ENCODE results near the gene PLEKHA6.

The PLEKHA6 gene, protein sequence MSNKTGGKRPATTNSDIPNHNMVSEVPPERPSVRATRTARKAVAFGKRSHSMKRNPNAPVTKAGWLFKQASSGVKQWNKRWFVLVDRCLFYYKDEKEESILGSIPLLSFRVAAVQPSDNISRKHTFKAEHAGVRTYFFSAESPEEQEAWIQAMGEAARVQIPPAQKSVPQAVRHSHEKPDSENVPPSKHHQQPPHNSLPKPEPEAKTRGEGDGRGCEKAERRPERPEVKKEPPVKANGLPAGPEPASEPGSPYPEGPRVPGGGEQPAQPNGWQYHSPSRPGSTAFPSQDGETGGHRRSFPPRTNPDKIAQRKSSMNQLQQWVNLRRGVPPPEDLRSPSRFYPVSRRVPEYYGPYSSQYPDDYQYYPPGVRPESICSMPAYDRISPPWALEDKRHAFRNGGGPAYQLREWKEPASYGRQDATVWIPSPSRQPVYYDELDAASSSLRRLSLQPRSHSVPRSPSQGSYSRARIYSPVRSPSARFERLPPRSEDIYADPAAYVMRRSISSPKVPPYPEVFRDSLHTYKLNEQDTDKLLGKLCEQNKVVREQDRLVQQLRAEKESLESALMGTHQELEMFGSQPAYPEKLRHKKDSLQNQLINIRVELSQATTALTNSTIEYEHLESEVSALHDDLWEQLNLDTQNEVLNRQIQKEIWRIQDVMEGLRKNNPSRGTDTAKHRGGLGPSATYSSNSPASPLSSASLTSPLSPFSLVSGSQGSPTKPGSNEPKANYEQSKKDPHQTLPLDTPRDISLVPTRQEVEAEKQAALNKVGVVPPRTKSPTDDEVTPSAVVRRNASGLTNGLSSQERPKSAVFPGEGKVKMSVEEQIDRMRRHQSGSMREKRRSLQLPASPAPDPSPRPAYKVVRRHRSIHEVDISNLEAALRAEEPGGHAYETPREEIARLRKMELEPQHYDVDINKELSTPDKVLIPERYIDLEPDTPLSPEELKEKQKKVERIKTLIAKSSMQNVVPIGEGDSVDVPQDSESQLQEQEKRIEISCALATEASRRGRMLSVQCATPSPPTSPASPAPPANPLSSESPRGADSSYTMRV

GRCh38 chr1:204359474-204360255 is at the start of gene PLEKHA6:
PLEKHA6 (minus strand) TSS chr1:204359929; CDS start chr1:204273727, 86,202 bp downstream.
- DNase-seq = no peak

GRCh38 chr1:204409123-204409522 is 49.4 kb upstream of the PLEKHA6 start:
- DNase-seq = no peak

DNA sequence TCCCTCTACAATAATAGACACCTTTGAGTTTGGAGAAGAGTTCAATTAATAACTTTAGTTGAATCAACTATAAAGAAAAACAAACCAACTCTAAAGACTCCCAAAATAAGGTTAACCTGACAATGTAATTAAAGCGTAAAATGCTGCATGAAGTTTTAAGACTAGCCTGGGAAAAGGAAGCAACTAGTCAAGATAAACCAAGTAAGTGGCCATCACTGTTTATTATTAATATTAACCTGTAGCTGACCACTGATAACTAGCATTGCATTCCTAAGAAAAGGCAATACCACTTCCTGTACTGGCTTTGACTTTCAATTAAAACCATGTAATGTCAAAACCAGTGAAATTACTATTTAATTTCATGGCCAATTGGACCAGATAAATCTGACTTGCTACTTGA is 48.9 kb upstream of the PLEKHA6 start:
- DNase-seq = no peak

DNA sequence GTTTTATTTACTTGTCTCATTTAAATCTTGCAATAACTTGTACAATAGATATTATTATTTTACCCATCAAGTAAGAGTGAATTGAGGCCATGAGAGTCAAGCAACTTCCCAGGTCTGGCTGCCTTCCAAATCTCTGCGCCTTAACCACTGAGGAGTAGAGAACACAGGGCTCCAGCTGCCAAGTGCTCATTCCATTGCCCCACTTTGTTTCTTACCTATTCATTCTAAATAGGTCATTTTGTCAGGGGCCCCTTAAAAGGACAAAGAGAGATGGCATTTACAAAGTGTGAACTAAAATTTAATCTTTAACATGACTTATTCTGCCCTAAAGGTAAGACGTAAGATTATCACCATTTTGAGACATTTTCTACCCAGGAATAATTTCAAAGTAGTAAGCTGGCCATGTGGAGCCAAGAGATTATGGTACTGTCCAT is 48.4 kb upstream of the PLEKHA6 start:
- peak in 1 of 2 donors; percentile 50 for DNase-seq

DNA sequence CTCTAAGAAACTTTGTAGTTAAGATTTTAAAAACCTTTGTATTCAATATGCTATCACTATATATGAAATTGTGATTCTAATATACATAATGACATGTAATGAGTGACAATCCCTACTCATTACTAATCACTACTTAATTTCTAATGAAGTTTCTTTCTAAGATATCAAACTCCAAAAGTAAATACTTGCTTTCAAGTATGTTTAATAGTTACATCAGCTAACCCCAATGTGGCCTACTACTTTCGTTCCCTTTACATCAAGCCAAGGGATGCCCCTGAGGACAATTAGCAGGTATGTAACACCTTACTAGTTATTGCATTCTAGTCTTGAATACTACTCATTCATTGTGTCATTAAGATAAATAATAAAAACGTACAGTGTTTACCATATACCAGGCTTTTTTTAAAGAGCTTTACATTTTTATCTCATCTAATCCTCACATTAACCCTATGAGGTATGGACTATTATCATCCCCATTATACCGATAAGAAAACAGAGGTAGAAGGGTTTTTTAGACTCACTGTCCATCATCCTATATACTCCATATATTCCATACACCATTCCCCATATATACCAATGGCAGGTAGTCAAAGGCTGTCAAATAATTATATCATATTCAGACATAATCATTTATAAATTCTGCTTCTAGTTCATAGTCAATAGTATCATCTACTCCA is 47.7 kb upstream of the PLEKHA6 start:
- DNase-seq = no peak

DNA sequence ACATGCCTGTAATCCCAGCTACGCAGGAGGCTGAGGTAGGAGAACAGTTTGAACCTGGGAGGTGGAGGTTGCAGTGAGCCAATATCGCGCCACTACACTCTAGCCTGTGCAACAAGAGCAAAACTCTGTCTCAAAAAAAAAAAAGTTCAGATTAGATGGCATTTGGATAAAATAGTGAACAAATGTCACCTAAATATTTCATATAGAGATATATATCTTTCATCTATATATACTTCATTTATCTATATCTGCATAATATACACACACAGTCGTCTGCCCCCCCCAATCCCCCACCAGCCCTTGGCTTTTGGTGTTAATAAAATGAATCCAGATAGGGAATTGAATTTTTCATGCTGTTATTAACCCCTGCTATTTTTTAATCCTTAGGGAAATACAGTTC is 46.9 kb upstream of the PLEKHA6 start:
- DNase-seq = no peak

GRCh38 chr1:204405988-204406387 is 46.3 kb upstream of the PLEKHA6 start:
- no peak for DNase-seq

GRCh38 chr1:204404629-204405028 is 44.9 kb upstream of the PLEKHA6 start:
- no peak for DNase-seq

- DNase-seq = no peak
Measured at GRCh38 chr1:204402391-204402790, 42.7 kb upstream of the PLEKHA6 start.

GRCh38 chr1:204401730-204402129 is 42.0 kb upstream of the PLEKHA6 start:
- DNase-seq = no peak

DNA sequence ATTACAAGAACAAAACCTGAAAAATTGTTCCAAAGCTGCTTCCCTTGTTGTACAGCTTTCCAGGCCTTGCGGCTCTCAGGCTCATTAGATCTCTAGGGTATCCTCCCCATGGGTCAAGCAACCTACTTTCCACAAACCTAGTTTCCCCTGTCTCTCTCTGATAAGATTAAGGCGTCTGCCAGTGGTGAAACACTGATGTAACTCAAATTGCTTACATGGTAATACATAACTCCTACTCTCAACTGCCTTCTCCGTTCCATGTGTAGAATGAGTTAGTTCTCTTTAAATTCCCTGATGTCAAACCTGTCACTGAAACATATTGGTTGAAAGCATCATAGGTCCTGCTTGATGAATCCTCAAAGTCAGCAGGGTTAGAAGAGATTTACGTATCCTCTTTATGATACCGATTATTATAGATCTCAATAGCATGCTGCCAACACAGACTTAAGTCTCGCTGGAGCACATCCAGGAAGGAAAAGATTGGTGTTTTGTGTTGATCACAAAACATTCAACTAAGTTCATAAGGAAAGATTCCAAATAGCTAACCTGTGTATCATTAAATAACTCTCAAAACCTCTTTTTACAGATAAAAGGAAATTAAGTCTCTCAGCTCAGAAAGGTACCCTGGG is 41.3 kb upstream of the PLEKHA6 start:
- DNase-seq = no peak

- DNase-seq = peak; percentile 69 to 83
Measured at GRCh38 chr1:204398197-204399125, 38.7 kb upstream of the PLEKHA6 start.

- DNase-seq = no peak
Measured at GRCh38 chr1:204396015-204396583, 36.4 kb upstream of the PLEKHA6 start.

- no peak for DNase-seq
Measured at GRCh38 chr1:204391629-204392028, 31.9 kb upstream of the PLEKHA6 start.

DNA sequence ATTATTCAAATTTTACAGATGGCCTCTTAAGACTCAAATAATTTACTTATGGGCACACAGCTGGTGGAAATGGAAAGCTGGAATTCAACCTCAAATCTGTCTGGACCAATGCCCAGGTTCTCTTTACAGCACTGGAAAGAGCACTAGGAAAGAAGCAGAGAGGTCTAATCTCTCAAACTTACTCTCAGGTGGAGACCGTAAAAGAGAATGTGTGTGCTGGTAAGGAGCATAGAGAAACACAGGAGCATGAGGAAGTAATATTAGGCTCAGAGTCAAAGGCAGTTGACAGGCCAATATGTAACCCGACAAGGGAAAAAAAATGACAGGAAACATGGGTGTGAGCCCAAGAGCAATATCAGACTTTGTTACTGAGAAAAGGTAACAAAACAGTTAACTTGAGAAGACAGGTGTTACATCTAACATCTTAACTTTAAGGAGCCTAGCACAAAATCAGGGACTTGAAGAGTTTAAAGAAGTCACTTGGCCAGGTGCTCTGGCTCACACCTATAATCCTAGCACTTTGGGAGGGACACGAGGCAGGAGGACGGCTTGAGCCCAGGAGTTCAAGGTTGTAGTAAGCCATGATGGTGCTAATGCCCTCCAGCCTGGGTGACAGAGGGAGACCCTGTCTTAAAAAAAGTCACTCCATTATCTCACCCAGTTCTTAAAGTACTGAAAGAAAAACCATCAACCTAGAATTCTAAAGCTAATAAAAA is 31.2 kb upstream of the PLEKHA6 start:
- no peak for DNase-seq

- DNase-seq = no peak
Measured at GRCh38 chr1:204385727-204386126, 26.0 kb upstream of the PLEKHA6 start.

DNA sequence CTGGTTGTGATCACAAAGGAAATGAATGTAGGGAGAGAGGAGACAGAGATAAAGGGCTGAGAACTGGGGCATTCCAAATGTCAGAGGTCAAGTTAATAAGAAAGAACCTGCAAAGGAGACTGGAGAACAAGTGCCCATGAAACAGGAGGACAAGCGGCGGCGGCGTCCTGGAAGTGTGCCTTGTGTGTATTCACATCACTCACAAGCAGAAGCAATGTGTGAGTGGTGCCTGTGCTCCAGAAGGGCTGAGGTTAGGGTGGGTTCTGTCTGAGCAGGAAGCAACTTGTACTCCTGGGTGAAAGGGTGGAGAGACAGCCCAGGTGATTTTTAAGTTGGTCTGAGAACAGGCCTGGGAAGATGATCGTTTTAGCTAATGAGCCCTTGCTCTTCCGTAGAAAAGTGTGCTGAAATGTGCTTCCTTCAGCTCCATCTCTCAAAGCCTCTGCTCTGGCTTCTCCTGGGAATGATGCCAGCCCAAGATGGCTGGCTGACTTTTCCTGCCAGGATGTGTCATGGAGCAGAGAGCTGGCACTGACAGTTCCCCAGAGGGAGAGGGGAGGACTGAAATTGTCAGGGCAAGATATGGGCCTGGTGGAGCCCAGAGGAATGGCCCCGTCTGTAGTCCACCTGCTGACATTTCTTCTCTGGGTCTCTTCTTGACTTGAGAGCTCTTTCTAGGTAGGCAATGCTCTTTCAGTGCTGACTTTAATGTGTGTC is 25.1 kb upstream of the PLEKHA6 start:
- DNase-seq = no peak

GRCh38 chr1:204383163-204383904 is 23.6 kb upstream of the PLEKHA6 start:
- no peak for DNase-seq

Measured in CD4-positive, alpha-beta T cell treated with Interferon alpha-2 for 1 hour (primary cell).